ENCODE results near the gene TXNRD1.
"Not testable (repeated sequence)": the region's sequence is repeated elsewhere in the genome, so short reads cannot be mapped to it uniquely, and the experiment has no call there.

The TXNRD1 gene

DNA sequence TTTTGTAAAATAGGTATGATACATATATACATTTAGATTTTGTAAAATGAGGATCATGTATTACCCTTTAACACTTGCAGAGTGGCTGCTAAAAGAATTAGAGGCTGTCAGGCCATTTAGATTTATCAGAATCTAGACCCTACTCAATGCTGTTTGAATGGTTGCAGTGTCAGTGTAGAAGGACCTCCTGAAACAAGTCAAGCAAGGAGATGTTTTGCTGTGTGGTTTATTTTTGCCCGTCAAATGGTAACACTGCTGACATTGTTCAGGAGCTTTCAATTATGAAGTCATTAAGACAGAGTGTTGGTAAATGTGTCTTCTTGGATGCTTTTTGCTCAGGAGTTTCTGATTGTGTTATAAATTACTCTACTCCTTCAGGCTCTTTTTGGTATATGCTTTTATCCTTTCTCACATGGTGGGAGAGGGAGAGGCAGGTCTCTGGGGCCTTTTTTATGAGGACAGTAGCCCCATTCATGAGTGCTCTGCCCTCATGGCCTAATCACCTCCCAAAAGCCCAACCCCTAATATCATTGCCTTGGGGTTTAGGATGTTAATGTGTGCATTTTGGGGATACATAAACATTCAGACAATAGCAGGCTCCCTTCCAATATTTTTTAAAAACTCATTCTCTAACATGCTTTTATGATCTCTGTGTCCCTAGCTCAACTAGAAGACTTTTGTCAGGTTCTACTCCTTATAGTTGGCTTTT is 104.5 kb downstream of the TXNRD1 start:
- H3K4me3 ChIP-seq (replicated peaks in 1 of 2; ENCODE audit: low read depth in 2 of 2, low read length in 2 of 2), result no peak overlapping the region
- TF ChIP-seq, protein P1, sequence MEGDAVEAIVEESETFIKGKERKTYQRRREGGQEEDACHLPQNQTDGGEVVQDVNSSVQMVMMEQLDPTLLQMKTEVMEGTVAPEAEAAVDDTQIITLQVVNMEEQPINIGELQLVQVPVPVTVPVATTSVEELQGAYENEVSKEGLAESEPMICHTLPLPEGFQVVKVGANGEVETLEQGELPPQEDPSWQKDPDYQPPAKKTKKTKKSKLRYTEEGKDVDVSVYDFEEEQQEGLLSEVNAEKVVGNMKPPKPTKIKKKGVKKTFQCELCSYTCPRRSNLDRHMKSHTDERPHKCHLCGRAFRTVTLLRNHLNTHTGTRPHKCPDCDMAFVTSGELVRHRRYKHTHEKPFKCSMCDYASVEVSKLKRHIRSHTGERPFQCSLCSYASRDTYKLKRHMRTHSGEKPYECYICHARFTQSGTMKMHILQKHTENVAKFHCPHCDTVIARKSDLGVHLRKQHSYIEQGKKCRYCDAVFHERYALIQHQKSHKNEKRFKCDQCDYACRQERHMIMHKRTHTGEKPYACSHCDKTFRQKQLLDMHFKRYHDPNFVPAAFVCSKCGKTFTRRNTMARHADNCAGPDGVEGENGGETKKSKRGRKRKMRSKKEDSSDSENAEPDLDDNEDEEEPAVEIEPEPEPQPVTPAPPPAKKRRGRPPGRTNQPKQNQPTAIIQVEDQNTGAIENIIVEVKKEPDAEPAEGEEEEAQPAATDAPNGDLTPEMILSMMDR (IDR thresholded peaks at IDR 0.05; ENCODE audit: low read depth, low read length), result no peak
- no peak for DNase-seq (ENCODE audit: low read depth in 2 of 2)

DNA sequence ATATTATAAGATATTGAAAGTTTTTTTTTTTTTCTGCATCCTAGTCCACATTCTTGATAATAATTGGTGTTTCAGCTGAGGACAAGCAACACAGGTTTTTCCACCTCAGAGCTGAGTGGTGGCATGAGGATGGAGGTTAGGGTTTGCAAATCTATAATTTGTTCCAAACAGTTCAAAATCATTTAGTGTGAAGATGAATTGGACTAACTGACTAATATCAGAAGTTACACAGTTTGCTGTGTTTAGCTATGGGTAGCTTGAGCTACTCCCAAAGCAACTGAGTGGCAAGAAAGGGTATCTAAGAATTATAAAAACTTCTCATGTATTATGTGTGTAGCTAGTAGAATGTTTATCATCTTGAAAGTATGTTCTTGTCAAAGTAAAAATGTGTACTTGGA is 105.0 kb downstream of the TXNRD1 start:
- no peak for DNase-seq (ENCODE audit: low read depth in 2 of 2)
- TF ChIP-seq, protein P1 (IDR thresholded peaks at IDR 0.05; ENCODE audit: low read depth, low read length), result no peak
- H3K4me3 ChIP-seq (replicated peaks in 1 of 2; ENCODE audit: low read depth in 2 of 2, low read length in 2 of 2), result no peak overlapping the region

DNA sequence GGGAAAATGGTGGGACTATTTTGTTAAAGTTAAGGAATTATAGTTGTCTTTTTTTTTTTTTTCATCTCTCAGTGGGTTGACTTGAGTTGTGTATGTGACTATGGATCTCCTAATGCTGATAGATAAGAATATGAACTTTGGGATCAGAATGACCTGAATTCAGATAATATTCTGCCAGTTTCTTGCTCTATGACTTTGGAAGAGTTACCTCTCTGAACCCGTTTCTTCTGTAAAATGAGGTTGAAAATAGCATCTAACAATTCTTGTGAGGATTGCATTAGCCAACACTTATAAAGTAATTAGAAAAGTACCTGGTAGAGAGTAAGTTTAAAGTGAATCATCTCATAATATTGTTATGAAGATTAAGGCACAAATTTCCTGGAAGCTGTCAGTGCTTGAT is 106.4 kb downstream of the TXNRD1 start:
- TF ChIP-seq, protein P1 (IDR thresholded peaks at IDR 0.05; ENCODE audit: low read depth, low read length), result no peak
- no peak for DNase-seq (ENCODE audit: low read depth in 2 of 2)
- H3K4me3 ChIP-seq (replicated peaks in 1 of 2; ENCODE audit: low read depth in 2 of 2, low read length in 2 of 2), result no peak overlapping the region

DNA sequence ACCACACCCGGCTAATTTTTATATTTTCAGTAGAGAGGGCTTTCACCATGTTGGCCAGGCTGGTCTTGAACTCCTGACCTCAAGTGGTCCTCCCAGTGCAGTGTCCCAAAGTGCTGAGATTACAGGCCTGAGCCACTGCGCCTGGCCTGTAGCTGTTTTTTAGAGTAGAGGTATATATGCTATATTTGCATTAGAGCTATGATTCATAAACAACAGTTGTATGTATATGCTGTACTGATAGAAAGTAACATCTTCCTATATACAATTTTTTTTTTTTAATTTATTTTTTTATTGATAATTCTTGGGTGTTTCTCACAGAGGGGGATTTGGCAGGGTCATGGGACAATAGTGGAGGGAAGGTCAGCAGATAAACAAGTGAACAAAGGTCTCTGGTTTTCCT is 107.0 kb downstream of the TXNRD1 start:
- not testable (repeated sequence) for DNase-seq (ENCODE audit: low read depth in 2 of 2); H3K4me3 ChIP-seq (replicated peaks in 1 of 2; ENCODE audit: low read depth in 2 of 2, low read length in 2 of 2)

DNA sequence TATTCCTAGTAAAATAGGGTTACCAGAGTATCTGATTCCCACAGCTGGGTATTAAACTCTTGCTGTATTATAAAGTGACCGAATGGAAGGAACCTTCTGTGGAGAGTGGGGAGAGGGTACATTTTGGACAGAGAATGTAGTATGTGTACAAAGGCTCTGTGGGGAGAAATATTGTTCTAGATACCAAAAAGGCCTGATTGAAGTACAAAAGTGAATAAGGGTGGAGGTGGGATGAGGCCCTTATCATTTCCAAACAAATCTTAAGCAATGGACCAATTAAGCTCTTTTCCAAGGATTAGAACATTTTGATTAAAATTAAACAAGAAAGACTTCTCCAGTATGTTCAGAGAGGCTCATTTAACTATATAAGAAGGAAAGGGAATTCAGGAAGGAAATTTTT is 108.3 kb downstream of the TXNRD1 start:
- TF ChIP-seq, protein P1 (IDR thresholded peaks at IDR 0.05; ENCODE audit: low read depth, low read length), result no peak
- no peak overlapping the region for H3K4me3 ChIP-seq (replicated peaks in 1 of 2; ENCODE audit: low read depth in 2 of 2, low read length in 2 of 2)
- no peak for DNase-seq (ENCODE audit: low read depth in 2 of 2)

DNA sequence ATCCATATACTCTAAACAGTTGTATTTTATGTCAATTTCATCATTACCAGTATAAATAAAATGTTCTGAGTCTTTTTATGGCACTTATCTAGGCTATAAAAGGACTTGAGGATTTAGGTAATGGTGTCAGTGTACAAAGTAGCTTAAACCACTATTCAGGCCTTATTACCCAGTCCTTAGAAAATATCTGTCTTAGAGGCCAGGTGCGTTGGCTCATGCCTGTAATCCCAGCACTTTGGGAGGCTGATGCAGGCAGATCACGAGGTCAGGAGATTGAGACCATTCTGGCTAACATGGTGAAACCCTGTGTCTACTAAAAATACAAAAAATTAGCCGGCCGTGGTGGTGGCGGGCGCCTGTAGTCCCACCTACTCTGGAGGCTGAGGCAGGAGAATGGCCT is 112.7 kb downstream of the TXNRD1 start:
- H3K4me3 ChIP-seq (replicated peaks in 1 of 2; ENCODE audit: low read depth in 2 of 2, low read length in 2 of 2); DNase-seq (ENCODE audit: low read depth in 2 of 2): not testable (repeated sequence)

DNA sequence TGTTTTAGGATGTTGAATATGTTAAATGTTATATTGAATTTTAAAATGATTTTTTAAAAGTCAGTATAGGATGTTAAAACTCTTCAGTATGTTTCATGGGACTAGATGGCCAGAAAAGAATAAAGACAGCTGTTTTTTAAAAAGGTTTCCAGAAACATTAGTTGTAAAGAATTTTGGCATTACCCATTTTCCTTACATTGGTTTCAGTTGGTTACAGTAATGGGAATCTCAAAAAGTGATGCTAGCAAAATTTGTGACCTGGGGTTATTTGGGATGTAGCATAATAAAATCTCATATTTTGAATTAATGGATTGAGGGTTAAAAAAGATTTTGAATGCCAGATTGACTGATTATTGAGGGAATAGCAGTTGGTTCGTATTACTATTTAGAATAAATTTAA is 113.2 kb downstream of the TXNRD1 start:
- TF ChIP-seq, protein P1 (IDR thresholded peaks at IDR 0.05; ENCODE audit: low read depth, low read length), result no peak
- no peak overlapping the region for H3K4me3 ChIP-seq (replicated peaks in 1 of 2; ENCODE audit: low read depth in 2 of 2, low read length in 2 of 2)
- no peak for DNase-seq (ENCODE audit: low read depth in 2 of 2)

Data from cardiac fibroblast (primary cell).